Right cardiac atrium (tissue), 5 donors: ENCODE measurements around the gene CENPP. TPM values are rescaled to one million over a fixed set of nuclear protein-coding genes. Genes with fewer than 3 reads are reported as not detected.

ENCODE experiments used
- ATAC-seq, 2 donors: fragments of 200-7000 bp; cut with Tn5 transposase; one replicate each; pipeline versions ENCODE4 v1.8.0 to v1.9.1; 2020; ENCODE audit warnings: moderate library complexity in 2 of 2, mild to moderate bottlenecking in 1 of 2
- DNase-seq, 3 donors: peaks; one replicate each; pipeline ENCODE4 v3.0.0-alpha.2; 2020
- H3K27ac ChIP-seq: one replicate; pipeline ENCODE4 v1.5.1; 2013; ENCODE audit warnings: mild to moderate bottlenecking, low read length, control low read depth, moderate library complexity
- H3K27me3 ChIP-seq: one replicate; pipeline ENCODE4 v1.6.1; 2013; ENCODE audit not compliant: control insufficient read depth, insufficient read depth
- H3K4me1 ChIP-seq: one replicate; pipeline ENCODE4 v1.6.1; 2013; ENCODE audit warnings: low read length; ENCODE audit not compliant: control insufficient read depth, insufficient read depth
- H3K4me3 ChIP-seq: one replicate; pipeline ENCODE4 v1.5.1; 2013; ENCODE audit warnings: low read length, control low read depth
- H3K9me3 ChIP-seq: one replicate; pipeline ENCODE4 v1.6.1; 2013; ENCODE audit warnings: low read length; ENCODE audit not compliant: control insufficient read depth
- WGBS: extraction: QIAGEN DNeasy Blood & Tissue Kit; methylation state at CpG from one replicate; pipeline ENCODE4 v1.1.7; 2013; 5-methylcytosine and 5-hydroxymethylcytosine counted together
- intact Hi-C, 4 donors: fragments of 100-400 bp; cut with DNase I; formaldehyde crosslinking; loops; one replicate each; pipeline versions ENCODE4 v1.11.0 to v1.14.0; 2022 to 2023
- polyA plus RNA-seq: library from polyadenylated mRNA; stranded (reverse); fragments of 200-250 nt; gene quantifications from one replicate; pipeline ENCODE4 v1.2.3, GENCODE V29; 2013
- total RNA-seq, 4 donors: library from RNA; stranded (reverse); fragmentation: NEBNext Ultra II Directional; extraction: Animal tissue kit (Norgen Biotek cat#: 25700); gene quantifications; one replicate each; pipeline ENCODE4 v1.2.1, GENCODE V29; 2021
- donor health status: healthy with polysubstance abuse.
- donor health status: DM: no; HTN: yes; CAD: no.
- donor health status: DM: no; HTN: no; CAD: no.
- donor health status: DM: no; HTN: yes; CAD: no; lungs with severe emphysema.
- donor health status: DM: yes; HTN: yes; CAD: no.

Gene CENPP
- total and polyA plus RNA-seq, 5 donors: 2.0 to 4.0 (median 2.8) TPM

DNA sequence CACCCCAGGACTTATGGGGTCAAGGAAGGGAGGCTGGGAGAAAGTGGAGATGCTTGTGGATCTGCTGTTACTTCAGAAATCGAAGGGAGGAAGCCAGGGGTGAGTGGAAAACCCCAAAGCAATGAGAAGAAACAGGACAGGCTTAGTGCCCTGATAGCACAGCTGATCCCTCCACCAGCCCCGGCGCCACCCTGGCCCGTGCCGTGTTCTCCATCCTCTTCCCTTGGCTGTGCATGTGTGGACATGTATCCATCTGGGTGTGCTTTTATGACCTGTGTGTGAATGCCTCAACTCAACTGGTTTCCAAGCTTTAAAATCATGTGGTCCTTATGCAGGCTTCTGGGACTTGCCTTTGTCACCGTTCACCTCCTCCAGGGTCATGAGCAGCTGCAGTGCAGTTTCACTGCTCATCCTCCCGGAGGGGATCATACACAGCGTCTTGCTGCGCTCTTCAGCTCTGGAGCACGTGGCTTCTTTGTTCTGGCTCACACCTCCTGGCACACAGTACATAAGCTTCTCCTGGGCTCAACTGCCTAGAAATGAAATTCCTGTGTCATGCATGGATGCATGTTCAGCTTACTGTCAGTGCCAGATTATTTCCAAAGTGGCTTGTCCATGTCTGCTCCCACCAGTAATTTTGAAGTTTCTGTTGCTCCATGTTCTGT, 286.0 kb downstream of the CENPP start:
- Histone ChIP-seq H3K4me3 (no peak overlapping the region), H3K4me1 (peaks cover 5% of the 10 kb centered on the region), H3K27me3 (no peaks in the 10 kb centered on the region), H3K9me3 (no peaks in the 10 kb centered on the region), H3K27ac (no peak overlapping the region)
- ATAC-seq (no peak), DNase-seq (no peak)
- 85% methylated on average over 10 of the region's 10 CpGs for WGBS
- intact Hi-C loops: no loop called here

DNA sequence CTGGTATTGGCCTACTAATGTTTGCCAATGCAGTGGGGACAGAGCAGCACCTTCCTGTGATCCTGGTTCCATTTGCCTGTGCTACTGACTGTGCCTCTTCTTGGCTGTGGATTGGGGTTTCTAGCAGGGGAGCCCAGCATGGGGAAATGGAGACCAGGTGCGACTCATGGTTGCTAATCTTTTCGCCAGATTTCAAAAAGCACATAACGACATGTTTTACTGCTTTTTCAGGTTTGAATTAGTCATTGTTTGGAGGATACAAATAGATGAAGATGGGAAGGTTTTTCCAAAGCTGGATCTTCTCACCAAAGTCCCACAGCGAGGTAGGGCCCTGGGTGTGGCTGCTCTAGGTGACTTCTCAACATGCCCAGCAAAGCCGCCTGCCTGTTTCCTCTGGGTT, 286.5 kb downstream of the CENPP start:
- Histone ChIP-seq H3K4me3 (no peak overlapping the region), H3K27me3 (no peaks in the 10 kb centered on the region), H3K27ac (no peak overlapping the region), H3K9me3 (no peaks in the 10 kb centered on the region), H3K4me1 (peaks cover 5% of the 10 kb centered on the region)
- no peak for ATAC-seq
- 96% methylated on average over 5 of the region's 5 CpGs for WGBS
- DNase-seq: no peak
- intact Hi-C loops: no loop called here

DNA sequence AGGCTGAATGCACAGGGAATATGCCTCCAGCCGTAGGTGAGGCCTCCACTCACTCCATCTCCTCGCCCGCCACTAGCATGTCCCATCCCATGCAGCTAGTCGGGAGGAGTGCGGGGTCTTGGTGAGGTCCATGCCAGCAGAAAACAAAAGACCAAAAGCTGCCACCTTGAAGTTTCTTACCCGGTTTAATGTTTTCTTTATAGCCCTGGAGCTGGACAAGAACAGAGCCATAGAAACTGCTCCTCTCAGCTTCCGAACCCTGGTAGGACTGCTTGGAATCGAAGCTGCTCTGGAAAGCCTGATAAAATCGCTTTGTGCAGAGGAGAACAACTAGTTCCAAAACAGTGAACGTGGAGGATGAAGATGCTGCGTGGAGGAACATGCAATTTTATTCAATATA, 287.1 kb downstream of the CENPP start:
- no peaks in the 10 kb centered on the region for H3K27me3 ChIP-seq
- H3K9me3 ChIP-seq: no peaks in the 10 kb centered on the region
- ATAC-seq (no peak), DNase-seq (no peak)
- intact Hi-C loops: no loop called here
- WGBS: 94% methylated on average over 11 of the region's 11 CpGs
- H3K27ac ChIP-seq: no peak overlapping the region
- peaks cover 5% of the 10 kb centered on the region for H3K4me1 ChIP-seq
- H3K4me3 ChIP-seq: no peak overlapping the region

DNA sequence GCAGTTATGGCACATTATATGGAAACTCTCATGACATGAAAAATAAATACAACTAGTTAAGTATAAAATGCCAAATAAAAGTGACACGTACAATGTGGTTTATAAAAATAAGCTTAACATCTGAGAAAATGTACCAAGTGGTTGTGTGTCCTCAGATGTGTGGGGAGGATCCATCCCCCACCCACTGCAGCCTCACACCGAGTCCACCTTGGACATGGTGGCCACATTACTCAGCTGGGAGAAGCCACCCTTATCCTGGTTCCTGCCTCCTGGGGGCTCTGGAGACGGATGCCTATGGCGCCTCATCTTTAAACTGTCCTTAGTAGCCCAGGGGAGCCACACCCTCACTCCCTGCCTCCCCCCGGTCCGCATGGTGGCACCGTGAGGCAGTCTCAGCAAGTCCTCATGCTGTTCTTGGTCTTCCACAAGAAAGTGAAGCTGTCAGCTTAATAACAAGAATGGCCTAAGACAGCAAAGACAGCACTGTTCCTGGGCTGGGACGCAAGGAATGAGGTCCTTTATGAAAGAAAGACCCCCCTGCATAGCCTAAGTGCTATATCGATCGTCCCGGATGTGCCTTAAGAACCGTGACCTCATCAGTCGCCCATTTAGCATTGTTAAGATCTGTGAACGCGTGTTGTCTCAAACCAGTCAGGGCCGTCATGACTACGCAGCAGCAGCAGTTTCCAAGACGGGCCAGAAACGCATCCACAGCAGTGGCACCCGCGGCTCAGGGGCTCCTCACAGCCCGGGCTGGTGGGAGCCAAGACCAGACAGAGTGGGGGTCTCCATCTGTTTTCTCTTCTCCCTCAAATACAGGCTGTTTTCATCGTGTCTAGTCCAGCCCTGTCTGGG, 287.7 kb downstream of the CENPP start:
- Histone ChIP-seq H3K27me3 (no peaks in the 10 kb centered on the region), H3K27ac (no peak overlapping the region)
- intact Hi-C loops: no loop called here

DNA sequence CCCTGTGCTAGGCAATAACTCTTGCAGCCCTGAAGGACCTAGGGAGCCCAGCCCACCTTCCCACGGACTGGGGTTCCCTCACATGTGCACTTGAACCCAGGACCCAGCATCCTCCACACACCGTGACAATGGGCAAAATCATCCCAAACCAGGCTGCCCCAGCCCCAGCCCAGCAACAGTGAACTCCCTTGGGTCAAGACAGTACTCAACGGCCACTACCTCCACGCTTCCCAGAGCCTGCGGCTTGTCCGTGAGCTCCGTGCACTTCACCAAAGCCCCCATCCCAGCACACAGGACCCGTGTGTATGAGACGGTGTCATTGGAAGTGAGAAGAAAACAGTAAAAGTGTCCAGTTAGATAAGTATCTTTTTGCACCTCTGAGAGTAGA, 288.4 kb downstream of the CENPP start:
- H3K27ac ChIP-seq: no peak overlapping the region
- intact Hi-C loops: no loop called here

More for the DNA sequence above, 287.7 kb downstream of the CENPP start:
- WGBS: 94% methylated on average over 23 of the region's 23 CpGs
- DNase-seq (no peak), ATAC-seq (no peak)
- Histone ChIP-seq H3K9me3 (no peaks in the 10 kb centered on the region), H3K4me3 (no peak overlapping the region), H3K4me1 (peaks cover 2% of the 10 kb centered on the region)

DNA sequence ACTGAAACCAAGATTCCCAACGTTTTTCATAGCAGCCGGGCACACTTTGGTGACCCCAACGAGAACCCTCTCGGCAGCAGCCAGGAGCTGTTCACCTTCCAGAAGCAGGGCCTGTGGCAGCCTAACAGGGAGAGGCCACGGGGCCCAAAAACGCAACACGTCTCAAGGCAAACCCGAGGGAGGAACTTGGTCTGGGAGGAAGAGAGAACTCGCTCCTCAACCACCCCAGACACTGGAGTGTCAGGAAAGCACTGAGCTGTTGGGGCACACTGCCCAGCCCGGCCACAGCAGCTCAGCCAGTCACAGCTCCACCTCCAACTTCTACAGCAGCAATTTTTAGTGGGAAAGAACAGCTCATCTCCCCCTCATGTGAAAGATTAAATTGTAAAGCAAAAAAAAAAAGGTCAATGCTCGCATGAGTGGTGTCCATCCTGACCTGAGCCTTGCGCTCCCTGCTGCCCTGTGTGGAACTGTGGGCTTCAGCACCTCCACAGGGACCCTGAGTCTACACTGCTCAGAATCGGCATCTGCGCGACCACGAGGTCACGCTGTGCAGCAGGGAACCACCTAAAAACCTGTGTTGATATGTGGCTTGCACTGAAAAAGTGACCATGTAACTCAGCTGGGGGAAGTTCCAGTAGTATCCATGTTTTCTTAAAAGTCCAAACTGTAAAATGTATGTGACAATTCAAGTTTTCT, 289.2 kb downstream of the CENPP start:
- ATAC-seq: no peak
- Histone ChIP-seq H3K4me3 (no peak overlapping the region), H3K27ac (no peak overlapping the region), H3K4me1 (no peaks in the 10 kb centered on the region), H3K9me3 (no peaks in the 10 kb centered on the region), H3K27me3 (no peaks in the 10 kb centered on the region)
- intact Hi-C loops: no loop called here
- DNase-seq: no peak
- WGBS: 84% methylated on average over 17 of the region's 17 CpGs

More for the DNA sequence above, 288.4 kb downstream of the CENPP start:
- peaks cover under 1% of the 10 kb centered on the region for H3K4me1 ChIP-seq
- H3K27me3 ChIP-seq: no peaks in the 10 kb centered on the region
- DNase-seq: no peak
- no peaks in the 10 kb centered on the region for H3K9me3 ChIP-seq
- no peak overlapping the region for H3K4me3 ChIP-seq
- no peak for ATAC-seq
- WGBS: 95% methylated on average over 9 of the region's 9 CpGs

DNA sequence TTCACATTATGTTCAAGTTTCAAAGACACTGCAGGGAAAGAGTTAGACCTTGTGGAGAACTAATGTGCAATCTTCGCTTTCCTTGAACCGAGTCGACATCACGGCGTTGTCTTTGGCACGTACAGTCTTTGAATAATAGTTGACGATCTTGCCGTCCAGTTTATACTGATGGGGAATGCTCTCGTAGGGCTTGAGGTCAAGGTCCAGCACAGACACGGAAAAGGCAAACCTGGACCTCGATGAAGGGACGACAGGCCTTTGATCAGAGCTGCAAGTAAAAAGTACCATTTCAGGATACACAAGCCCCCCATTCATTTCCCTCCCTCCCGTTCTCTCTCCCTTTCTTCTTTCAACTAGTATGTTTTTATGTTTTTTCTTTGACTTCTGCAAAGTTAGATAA, 290.0 kb downstream of the CENPP start:
- ATAC-seq (no peak), DNase-seq (no peak)
- Histone ChIP-seq H3K27ac (no peak overlapping the region), H3K27me3 (no peaks in the 10 kb centered on the region), H3K4me3 (no peak overlapping the region), H3K9me3 (no peaks in the 10 kb centered on the region), H3K4me1 (peaks cover 2% of the 10 kb centered on the region)
- intact Hi-C loops: no loop called here
- 81% methylated on average over 13 of the region's 13 CpGs for WGBS

DNA sequence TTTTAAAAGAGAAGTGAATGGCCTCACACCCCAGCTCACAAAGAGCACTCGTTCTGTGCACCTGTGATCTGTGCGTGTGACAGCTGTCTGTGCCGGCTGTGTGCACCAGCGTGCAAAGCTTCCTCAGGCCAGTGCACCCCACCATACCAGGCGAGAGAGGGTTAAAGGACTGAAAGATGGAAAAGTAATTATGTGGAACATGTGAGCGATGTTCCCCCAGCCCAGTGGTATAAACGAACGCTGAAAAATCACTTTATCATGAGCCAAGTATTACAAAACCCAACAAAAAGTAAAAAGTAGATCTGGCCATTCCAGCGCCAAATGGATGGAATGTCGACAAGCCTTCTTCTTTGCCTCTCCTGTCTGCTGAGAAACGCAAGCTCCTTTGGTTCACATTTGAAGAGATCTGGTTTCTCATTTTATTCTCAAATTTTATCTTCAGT, 290.5 kb downstream of the CENPP start:
- no peaks in the 10 kb centered on the region for H3K27me3 ChIP-seq
- 71% methylated on average over 11 of the region's 11 CpGs for WGBS
- no peak overlapping the region for H3K4me3 ChIP-seq
- no peaks in the 10 kb centered on the region for H3K9me3 ChIP-seq
- intact Hi-C loops: no loop called here
- ATAC-seq: no peak
- DNase-seq: no peak
- peaks cover 2% of the 10 kb centered on the region for H3K4me1 ChIP-seq
- H3K27ac ChIP-seq: no peak overlapping the region

DNA sequence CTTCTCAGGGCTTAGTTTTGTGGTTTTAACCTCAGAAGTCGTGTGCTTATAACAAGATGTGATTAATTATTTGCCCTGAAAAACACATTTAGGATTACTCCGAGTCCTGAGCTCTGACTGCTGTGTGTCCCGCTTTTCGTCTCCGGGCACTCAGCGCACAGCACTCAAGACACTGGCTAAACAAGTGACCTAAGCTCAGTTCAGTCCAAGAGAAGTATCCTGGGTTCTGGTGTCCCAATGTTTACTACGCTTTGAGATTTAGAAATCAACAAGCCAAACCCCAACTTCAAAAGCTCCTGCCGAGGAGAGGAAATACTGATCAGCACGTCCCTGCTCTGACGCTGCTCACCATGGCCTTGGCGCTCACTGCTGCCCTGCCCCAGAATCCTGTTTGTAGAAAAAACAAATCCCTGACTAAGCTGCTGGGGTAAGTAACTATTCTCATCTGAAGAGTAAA, 290.9 kb downstream of the CENPP start:
- ATAC-seq: peak in 1 of 2 donors; percentile 71
- WGBS: 75% methylated on average over 11 of the region's 11 CpGs
- Histone ChIP-seq H3K9me3 (no peaks in the 10 kb centered on the region), H3K27me3 (no peaks in the 10 kb centered on the region), H3K27ac (no peak overlapping the region), H3K4me1 (peaks cover 2% of the 10 kb centered on the region), H3K4me3 (no peak overlapping the region)
- peak in 1 of 3 donors; percentile 47 for DNase-seq
- intact Hi-C loops: no loop called here

DNA sequence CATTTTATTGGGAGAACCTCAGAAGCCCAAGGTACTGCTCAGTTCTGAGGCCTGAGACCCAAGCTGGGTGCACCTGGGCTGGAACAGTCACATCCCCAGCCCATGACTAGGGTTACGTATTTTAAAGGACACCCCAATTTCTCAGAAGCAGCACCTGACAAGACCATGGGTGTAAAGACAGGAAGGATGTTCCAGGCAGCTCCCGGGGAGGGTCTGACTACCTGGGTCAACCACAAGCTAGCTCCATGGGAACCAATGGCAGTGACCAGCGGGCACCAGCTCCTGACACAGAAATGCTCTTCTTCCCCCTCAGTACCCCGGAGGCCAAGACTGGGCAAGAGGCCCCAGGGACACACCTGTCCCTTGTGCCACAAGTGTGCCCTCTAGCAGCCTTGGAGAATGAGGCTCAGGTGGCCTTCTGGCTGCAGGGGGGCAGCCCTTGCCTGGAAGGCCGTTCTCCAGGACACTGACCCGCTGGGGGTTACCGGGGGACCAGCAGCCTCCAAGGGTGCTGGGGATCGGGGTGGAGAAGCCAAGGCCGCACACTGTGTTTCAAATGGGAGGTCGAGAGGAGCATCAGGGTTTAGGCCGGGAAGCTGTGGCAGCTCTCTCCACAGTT, 291.6 kb downstream of the CENPP start:
- Histone ChIP-seq H3K4me3 (no peak overlapping the region), H3K9me3 (no peaks in the 10 kb centered on the region), H3K27me3 (no peaks in the 10 kb centered on the region), H3K27ac (no peak overlapping the region), H3K4me1 (peaks cover 2% of the 10 kb centered on the region)
- intact Hi-C loops: no loop called here
- ATAC-seq (no peak), DNase-seq (no peak)
- WGBS: 91% methylated on average over 11 of the region's 11 CpGs
